HL-60 (cell line): ENCODE measurements around the gene MAP3K10.

Experiments used
- DNase-seq, 2 experiments: peaks; one replicate each; pipeline ENCODE4 v3.0.0-alpha.2; 2010 to 2020; ENCODE audit warnings: low read depth in 1 of 2, low spot score in 1 of 2
- H3K27ac ChIP-seq: fragments of 250-450 bp; sonication (Bioruptor Pico); replicated peaks from 2 replicates; pipeline ENCODE4 v1.5.1; 2020; ENCODE audit warnings: mild to moderate bottlenecking, moderate library complexity
- H3K27me3 ChIP-seq: fragments of 250-450 bp; sonication (Bioruptor Pico); 2 replicates; pipeline ENCODE4 v1.5.1; 2021; ENCODE audit warnings: mild to moderate bottlenecking, moderate library complexity; ENCODE audit not compliant: insufficient read depth, poor library complexity, severe bottlenecking
- H3K4me3 ChIP-seq: replicated peaks from 2 replicates; pipeline ENCODE4 v1.5.1; 2011; ENCODE audit warnings: mild to moderate bottlenecking, control low read depth, low read length; ENCODE audit not compliant: insufficient read depth
- CTCF ChIP-seq: IDR thresholded peaks from one replicate; pipeline ENCODE4 v1.5.1; 2011; ENCODE audit warnings: low read length, control low read depth, inconsistent platforms; ENCODE audit not compliant: insufficient read depth
- GABPA ChIP-seq: IDR thresholded peaks from 2 replicates; pipeline ENCODE4 v1.6.1; 2012; ENCODE audit warnings: low read depth
- POLR2AphosphoS5 ChIP-seq: IDR thresholded peaks from 2 replicates; pipeline ENCODE4 v1.6.1; 2012; ENCODE audit warnings: low read depth
- REST ChIP-seq: IDR thresholded peaks from 2 replicates; pipeline ENCODE4 v1.6.1; 2012; ENCODE audit warnings: low read depth; ENCODE audit not compliant: insufficient replicate concordance
- SPI1 ChIP-seq: IDR thresholded peaks from 2 replicates; pipeline ENCODE4 v1.6.1; 2012; ENCODE audit warnings: low read depth, mild to moderate bottlenecking, borderline replicate concordance

The MAP3K10 gene

GRCh38 chr19:40225440-40226305, 34.4 kb downstream of the MAP3K10 start:
- Histone ChIP-seq H3K27me3 (peaks cover 29% of the 10 kb centered on the region), H3K27ac (no peak overlapping the region), H3K4me3 (no peak overlapping the region)
- DNase-seq = no peak
- no peak for TF ChIP-seq POLR2AphosphoS5
- no peak for TF ChIP-seq REST
- TF ChIP-seq CTCF = no peak
- no peak for TF ChIP-seq SPI1
- no peak for TF ChIP-seq GABPA

- no peak for DNase-seq
- Histone ChIP-seq H3K27ac (no peak overlapping the region), H3K4me3 (no peak overlapping the region), H3K27me3 (peaks cover 29% of the 10 kb centered on the region)
- TF ChIP-seq POLR2AphosphoS5 = no peak
- no peak for TF ChIP-seq GABPA
- no peak for TF ChIP-seq REST
- no peak for TF ChIP-seq CTCF
- no peak for TF ChIP-seq SPI1
Measured at GRCh38 chr19:40228346-40228745, 37.1 kb downstream of the MAP3K10 start.

- Histone ChIP-seq H3K27me3 (peaks cover 29% of the 10 kb centered on the region), H3K27ac (no peak overlapping the region), H3K4me3 (no peak overlapping the region)
- no peak for DNase-seq
- no peak for TF ChIP-seq POLR2AphosphoS5
- no peak for TF ChIP-seq REST
- TF ChIP-seq CTCF = no peak
- TF ChIP-seq GABPA = no peak
- TF ChIP-seq SPI1 = no peak
Measured at GRCh38 chr19:40228863-40229262, 37.6 kb downstream of the MAP3K10 start.
